ENCODE results near the gene TCERG1. TPM values are rescaled to one million over a fixed set of nuclear protein-coding genes. Genes with fewer than 3 reads are reported as not detected.

Gene TCERG1
- 41.4 and 104 TPM in 2 replicates for total RNA-seq

DNA sequence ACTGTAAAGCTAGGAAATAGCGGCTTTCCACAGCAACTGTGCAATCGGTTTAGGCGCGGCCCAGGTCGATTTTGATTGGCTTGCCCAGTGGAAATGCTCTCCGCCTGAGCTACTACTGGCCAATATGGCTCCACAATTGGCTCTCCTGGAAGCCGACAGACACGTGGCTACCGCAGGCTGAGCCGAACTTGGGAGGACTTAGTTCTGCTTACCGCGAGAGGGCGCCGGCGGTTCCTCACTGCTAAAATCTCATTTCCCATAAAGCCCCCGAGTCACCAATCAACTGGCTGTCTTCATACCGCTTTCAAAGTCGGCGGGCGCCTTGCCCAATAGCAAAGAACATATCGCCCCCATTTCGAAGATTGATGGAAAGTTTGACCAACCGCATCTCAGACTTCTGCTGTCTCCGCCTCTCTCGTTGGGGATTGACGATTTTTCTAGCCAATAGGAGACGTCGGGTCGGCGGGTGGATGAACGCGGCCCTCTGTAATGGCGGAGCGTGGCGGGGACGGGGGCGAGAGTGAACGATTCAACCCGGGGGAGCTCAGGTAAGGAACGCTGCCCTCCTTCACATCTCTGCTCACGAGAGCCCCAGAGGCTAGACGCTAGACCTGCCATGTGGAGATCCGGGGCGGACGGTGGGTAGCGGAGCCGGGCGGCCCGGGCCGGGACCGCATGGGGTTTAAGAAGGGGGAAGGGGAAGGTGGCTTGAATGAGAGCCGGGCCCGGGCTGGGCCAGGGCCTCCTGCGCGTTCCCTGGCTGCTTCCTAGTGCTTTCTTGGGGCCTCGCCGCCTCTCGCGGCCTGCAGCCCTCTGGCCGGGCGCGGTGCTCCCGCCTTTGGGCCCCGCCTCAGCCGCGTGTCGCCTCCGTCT, at the start of gene TCERG1:
TCERG1 (plus strand) TSS at position 473 of the 873 bp plus-strand sequence; CDS start at position 490, 17 bp downstream.

DNA sequence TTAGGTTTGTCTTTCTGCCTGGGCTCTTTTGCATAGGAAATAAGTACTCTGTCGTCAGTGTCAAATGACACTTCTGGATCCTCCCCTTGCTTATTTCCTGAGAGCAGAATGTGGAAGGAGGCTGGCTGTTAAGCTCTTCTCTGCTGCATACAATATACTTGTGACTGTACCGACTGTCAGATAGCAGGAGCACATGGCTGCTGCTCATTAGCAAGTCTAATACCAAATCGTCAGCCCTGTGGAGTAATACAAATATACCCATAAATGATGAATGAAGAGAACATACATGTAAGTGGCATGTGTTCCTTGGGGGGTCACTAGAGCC, 69.0 kb downstream of the TCERG1 start, which contains the start of gene GPR151:
GPR151 (minus strand) TSS at position 40 of the 325 bp plus-strand sequence. CDS start 77 bp downstream, outside the sequence.

Small RNAs within 50 kb of the gene (small RNA-seq; reads per million reads assigned to genes)
- not detected for gene RF02271 (ENCODE audit: low replicate concordance)

Other genes with a start within 250 kb of the TCERG1 start
- gene RBM27, start 243.7 kb upstream of the TCERG1 start, total RNA-seq: 14.4 and 30.4 TPM in 2 replicates
- under 0.01 TPM in 1 of 2 replicates, not detected in the other for gene POU4F3, start 108.5 kb upstream of the TCERG1 start, total RNA-seq
- not detected in 2 replicates for gene GPR151, start 68.9 kb downstream of the TCERG1 start, total RNA-seq